ENCODE results near the gene C1QTNF8. TPM values are rescaled to one million over a fixed set of nuclear protein-coding genes. Genes with fewer than 3 reads are reported as not detected.
A peak's percentile ranks its signal among the peaks of the same experiment; 100 is the strongest.

C1QTNF8 gene, protein sequence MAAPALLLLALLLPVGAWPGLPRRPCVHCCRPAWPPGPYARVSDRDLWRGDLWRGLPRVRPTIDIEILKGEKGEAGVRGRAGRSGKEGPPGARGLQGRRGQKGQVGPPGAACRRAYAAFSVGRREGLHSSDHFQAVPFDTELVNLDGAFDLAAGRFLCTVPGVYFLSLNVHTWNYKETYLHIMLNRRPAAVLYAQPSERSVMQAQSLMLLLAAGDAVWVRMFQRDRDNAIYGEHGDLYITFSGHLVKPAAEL
- total RNA-seq: not detected in 2 replicates

DNA sequence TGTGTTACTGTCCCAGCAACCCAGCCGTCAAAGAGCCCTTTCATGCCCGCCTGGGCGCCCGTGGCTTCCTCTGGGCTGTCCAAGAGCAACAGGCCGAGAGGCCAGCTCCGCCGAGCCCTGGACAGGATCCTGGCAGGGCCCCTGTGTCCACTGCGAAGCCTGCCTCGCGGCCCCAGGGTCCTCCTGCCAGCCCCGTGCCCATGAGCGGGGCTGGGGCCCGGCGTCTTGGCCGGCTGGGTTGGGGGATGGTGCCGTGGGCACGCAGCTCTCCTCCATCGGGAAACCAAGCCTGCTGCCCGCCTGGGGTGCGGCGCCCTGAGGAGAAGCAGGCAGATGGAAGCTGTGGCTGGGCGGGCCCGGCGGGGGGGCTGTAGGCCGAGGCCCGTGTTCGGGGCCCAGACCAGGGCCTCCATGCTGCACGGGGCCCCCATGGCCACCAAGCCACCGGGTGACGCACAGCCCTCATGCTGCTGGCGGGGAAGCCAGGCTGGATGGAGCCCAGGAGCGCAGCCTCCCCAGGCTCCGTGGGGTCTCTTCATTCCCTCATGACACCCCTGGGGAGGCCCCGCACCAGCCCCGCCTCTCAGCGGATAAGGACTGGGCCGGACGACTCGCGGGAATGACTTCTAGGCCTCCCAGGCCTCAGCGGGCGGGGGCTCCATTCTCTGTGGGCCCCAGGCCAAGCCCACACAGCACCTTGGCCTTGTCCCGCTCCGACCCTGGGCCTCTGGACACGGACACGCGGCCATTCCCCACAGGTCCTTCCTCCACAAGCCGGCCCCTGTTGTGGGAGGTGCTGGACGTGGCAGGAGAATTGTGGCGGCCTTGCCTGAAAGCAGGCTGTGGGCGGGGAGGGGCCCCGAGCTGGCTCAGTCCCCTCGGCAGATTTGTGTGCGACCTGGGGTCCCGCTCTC, at the start of gene C1QTNF8:
Gene C1QTNF8, minus strand, starts transcription at position 76 of the 914 bp plus-strand sequence. CDS start 1,322 bp downstream, outside the sequence.
- peak in 1 of 2 donors; percentile 46 for DNase-seq (ENCODE audit: low read depth in 2 of 2)

DNA sequence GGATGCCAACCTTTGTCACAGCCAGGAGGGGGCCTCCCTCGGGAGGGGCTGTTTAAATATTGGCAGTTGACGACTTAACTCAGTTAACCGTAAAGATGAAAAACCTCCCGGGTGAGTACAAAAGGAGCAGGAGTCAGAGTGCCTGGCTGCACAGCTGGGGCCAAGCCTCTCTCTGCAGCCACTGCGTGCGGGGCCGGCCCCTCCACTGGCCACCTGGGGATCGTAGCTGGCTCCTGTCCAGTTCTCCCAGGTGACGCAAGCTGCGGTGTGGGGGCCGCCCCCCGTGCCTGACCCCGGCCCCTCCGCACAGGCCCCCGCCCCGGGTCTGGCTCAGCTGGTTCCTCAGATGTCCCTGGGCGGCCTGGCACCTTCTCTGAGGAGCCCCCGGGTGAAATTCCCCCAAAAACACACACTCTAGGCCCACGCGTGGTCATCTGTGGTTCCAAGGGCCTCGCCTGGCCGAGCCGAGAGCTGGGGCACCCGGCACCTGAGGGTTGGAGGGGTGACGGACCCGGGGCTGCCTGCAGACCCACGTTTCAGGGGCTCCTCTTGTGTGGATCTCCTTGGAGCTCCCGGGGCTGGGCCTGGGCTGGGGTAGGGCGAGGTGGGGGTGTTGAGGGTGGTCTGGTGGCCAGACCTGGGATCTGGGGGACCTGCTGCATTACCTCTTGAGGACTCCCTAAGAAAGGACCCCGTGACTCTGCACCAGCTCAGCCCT, 49.5 kb upstream of the C1QTNF8 start:
- DNase-seq (ENCODE audit: low read depth in 2 of 2): no peak

DNA sequence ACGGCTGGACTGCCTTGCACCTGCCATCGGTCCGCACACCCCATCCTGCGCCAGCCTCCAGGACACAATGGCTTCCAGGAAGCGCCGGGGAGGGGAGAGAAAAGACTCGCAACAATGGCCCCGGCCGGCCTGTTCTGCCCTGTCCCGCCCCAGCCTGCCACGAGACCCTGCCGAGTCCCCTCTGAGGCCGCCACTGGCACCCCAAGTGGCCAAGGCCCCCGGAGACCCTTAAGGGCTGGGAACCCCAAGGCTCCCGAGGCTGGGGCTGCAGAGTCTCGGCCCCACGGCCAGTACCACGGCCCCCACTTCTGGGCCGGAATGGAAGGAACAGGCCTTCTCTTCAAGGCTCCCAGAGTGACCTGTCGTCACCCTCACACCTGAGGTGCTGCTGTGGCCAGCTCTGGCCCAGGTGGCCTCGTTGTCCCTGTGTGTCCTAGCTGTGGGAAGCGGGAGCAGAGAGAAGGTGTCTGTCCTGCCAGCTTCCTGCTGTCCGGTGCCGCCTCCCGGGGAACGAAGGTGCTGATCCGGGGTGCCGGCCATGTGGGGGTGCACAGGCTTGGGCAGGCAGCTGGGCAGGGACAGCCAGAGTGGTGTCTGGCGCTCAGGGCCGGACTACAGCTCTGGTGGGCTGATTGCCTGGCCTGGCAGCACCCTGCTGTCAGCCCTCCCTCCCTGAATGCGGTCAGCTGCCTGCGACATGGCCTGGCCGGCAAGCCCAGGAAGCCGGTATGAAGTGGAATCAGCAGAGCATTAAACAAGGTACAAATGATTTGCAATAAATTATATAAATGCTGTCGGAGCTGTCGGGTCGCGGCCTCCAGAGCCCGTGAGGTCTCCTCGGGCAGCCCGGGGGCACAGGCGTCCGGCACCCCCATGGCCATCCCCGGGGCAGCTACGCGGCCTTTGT, 48.7 kb upstream of the C1QTNF8 start:
- no peak for DNase-seq (ENCODE audit: low read depth in 2 of 2)

DNA sequence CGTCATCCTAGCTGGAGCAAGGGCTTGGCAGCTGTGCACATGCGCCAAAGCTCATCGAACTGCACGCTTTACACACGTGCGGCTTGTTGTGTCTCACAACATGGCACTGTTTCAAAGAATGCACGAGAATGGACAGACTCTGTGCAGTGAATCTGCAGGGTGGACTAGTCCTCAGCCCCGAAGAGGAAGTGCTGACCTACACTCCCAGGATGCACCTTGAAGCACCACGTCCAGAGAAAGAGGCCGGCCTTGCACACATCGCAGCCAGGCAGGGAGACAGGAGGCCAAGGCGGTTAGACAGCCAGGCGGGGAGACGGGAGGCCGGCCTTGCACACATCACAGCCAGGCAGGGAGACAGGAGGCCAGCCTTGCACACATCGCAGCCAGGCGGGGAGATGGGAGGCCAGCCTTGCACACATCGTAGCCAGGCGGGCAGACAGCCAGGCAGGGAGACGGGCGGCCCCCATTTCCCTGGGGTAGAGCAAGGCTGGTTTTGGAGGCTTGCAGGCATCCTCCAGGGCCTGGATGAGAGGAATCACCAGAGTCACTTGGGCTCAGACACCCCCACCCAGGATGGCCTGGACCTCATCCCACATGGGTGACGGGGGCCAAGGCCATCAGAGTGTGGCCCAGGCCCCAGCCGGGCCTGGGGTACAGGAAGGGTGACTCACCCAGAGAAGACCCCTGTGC, 47.9 kb upstream of the C1QTNF8 start:
- no peak for DNase-seq (ENCODE audit: low read depth in 2 of 2)

DNA sequence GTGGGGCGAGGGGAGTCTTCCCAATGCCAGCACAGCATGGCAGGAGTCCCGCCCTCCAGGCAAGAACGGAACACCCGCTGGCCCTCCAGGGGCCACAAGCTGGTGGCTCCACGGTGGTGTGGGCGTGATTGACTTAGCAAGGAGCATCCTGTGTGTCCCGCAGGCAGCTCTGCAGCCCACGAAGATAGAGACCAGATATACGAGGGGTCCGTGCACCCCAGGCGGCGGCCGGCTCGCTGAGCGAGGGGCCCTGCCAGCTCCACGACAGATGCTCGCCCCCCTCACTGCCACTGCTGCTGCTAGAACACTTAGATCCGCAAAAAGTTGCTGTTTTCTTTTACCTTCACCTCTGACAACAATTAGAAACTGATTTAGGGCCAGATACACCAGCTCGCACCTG, 46.9 kb upstream of the C1QTNF8 start:
- no peak for DNase-seq (ENCODE audit: low read depth in 2 of 2)

DNA sequence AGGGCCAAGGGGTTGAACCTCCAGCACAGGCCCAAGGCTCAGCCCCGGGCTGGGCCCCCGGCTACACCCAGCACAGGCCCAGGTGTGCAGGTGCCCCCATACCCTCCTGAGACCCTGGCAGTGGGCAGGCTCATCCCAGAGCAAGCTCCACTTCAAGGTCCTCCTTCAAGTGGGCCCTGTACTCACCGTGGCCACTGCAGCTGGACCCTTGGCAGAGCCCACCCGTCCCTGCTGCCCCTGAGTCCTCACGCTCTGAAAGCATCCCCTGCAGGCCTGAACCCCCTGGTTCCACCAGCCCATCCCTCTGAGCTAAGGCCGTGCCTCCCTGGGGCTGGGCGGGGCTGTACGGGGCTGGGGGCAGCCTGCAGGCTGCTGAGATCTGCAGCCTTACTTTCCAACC, 45.7 kb upstream of the C1QTNF8 start:
- DNase-seq (ENCODE audit: low read depth in 2 of 2): no peak

DNA sequence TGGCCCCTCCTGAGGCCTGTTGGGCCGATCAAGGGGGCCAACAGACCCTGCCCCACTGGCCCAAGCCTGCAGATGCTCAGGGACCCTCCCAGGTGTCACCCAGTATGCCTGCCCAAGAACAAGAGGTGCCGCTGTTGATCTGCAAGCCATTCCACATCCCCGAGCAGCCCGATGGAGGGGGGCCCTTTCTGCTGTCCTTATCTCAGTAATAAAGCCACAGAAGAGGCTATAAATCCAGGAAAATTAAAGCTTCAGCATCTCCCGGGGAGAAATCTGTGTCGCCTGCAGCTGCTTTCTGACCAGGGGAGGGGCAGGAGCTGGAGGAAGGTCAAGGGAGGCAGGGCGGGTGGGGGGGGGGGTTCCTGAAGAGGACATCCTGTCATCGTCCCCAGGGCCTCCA, 45.1 kb upstream of the C1QTNF8 start:
- DNase-seq (ENCODE audit: low read depth in 2 of 2): no peak

DNA sequence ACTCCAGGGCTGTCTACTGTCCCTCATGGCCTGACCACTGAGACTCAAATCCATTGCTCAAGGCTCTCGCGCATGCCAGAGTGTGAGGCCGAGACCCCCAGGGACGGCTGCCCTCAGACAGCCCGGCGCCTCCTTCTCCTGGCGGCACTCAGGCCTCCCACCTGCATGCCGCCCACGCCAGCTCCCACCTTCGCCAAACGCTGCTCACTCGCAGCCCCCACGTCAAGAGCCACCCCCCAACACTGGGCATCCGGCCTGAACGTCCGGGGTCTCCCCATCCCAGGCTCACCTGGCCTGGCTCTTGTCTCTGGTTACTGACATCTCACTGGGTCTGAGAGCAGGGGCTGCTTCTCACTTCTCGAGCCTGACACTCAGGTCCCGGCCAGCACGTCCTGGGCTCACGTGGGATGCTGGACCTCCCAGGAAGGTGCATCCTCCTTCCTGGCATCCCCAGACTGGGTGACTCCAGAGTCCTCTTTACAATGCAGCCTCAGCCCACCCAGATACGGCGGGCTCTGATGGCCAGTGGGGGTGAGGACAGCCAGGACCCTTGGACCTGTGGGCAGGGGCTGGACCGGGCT, 44.6 kb upstream of the C1QTNF8 start:
- no peak for DNase-seq (ENCODE audit: low read depth in 2 of 2)

DNA sequence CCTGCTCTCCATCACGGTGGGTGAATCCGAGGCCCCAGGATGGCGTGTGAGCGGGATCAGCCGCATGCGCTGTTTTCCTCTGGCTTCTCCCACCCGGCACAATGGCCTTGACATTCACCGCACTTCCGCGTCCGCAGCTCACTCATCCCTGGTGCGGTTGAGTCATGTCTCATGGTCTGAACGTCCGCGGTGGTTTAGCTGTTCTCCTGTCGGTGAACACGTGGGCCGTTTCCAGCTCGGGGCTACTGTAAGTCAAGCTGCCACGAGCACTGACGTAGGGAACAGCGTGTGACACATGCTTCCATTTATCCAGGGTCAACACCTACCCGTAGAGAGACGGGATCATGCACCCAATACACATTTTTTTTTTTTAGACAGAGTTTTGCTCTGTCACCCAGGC, 41.6 kb upstream of the C1QTNF8 start:
- DNase-seq (ENCODE audit: low read depth in 2 of 2): no peak

DNA sequence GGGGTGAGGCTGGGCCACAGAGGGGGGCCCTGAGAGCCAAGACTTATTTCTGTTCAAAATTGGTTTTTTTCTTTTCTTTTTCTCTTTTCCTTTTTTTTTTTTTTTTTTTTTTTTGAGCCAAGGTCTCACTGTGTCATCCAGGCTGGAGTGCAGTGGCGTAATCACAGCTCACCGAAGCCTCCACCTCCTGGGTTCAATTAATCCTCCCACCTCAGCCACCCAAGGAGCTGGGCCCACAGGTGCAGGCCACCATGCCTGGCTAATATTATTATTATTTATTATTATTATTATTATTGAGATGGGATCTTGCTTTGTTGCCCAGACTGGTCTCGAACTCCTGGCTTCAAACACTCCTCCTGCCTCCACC, 39.4 kb upstream of the C1QTNF8 start:
- no peak for DNase-seq (ENCODE audit: low read depth in 2 of 2)

DNA sequence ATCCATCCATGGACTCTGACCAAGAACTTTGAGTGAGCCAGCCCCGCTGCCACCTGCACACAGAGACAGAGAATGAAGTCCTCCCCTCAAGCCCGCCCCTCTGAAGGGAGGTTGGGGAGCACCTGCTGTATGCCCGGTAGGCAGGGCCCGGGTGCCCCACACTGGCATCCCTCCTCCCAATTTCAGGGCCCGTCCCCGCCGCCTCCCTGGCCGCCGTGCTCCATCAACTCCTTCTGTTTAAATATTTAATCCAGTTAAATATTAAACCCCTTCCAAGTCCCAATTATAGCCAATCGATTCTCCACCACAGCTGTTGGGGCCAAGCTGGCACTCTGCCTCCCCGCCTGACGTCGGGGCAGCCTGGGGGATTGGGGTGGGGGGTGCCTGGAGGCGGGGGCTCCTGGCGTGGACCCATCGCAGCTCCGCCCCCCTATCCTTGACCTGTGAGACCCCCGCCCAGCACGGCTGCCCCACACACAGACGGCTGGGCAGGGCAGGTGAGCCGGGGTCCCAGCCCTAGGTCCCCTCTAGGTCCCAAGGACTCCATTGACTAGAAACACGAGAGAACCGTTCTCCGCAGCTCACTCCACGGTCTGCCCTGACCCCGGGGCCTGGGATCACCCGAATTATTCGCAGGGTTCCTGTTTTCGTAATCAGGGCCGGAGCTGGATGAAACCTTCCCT, 38.9 kb upstream of the C1QTNF8 start:
- DNase-seq (ENCODE audit: low read depth in 2 of 2): no peak

DNA sequence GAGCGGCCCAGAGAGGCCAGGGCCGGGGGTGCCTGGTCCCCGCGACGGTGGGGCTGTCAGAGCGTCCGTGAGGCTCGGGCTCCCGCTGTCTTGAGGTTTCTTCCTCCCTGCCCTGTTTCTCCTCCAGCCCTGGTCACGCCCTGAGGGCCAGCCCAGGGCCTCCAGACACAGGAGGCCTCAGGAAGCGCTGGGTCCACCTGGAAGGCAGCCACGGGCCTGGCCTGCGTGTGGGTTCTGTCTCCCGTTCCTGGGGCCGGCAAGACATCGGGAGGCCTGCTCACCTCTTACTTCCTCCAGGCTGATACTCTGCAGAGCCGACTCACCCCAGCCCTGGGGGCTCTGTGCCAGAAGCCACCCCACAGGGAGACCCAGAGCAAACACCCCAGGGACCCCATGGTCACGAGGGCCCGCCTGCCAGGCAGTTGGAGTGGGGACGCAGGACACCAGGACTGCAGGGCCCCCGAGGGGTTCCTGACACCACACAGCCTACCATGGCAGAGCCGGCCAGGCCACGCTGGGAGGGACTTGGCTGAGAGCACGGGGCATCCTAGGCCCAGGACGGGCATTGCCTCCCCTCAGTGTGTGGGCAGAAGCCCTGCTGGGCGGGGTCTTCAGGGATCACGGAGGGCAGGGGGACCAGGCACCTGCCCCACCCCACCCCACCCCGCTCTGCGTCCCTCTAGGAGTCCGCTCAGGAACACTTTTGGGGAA, 37.9 kb upstream of the C1QTNF8 start:
- no peak for DNase-seq (ENCODE audit: low read depth in 2 of 2)

DNA sequence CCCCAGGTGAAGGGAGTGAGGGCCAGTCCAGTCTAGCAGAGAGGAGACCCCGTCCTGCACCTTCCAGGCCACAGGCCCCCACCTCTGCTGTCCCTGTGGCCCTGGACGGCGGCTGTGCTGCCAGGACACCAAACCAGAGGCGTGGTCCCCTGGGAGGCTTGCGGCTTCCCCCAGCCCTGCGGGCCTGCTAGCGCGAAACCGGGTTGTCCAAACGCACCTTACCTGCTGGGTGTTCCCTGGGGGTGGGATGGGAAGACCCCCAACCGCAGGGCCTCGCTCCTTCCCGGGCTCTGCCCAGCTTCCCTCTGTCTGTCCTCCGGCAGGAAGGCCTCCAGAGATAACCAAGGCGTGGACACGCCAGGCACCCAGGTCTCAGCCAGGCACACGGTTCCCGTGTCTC, 37.2 kb upstream of the C1QTNF8 start:
- DNase-seq (ENCODE audit: low read depth in 2 of 2): no peak

DNA sequence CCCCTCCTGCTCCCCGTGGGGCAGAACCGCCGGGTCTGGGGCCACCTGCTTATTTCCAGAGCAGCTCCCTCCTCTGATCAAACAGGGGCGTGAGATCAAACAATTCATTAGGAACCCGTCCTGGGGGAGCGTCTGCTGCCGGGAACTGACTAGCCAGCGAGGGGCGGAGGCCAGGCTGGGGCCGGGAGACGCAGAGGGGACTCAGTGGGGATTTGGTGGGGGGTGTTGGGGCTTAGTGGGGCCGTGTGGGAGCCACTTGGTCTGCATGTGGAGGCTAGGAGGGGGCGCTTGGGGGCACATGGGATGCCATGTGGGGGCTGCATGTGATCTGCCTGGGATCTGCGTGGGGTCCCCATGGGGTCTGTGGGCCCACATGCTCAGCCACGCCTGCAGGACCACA, 36.4 kb upstream of the C1QTNF8 start:
- DNase-seq (ENCODE audit: low read depth in 2 of 2): no peak

DNA sequence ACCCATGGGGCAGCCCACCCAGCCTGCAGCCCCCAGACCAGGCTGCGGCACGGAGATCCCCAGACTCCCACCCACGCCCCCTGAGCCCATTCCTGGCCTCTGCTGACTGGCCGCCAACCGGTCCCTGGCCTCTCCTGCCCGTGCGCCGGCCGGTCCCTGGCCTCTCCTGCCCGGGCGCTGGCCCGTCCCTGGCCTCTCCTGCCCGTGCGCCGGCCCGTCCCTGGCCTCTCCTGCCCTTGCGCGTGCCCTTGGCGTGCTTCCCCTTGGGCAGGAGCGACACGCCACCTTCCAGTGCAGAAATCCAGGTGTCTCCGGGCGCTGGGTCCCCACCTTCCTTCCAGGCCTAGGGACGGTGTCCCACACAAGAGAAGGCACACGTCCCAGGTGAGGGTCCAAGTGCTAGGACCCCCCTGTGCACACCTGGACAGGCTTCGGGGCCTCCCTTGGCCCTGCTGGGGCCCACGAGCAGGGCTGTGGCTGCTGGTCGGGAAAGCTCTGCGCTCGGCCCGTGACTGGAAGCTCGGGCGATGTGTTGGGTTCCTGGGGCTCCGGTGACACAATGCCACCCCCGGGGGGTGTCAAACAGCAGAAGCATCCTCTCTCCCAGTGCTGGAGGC, 35.4 kb upstream of the C1QTNF8 start:
- no peak for DNase-seq (ENCODE audit: low read depth in 2 of 2)

DNA sequence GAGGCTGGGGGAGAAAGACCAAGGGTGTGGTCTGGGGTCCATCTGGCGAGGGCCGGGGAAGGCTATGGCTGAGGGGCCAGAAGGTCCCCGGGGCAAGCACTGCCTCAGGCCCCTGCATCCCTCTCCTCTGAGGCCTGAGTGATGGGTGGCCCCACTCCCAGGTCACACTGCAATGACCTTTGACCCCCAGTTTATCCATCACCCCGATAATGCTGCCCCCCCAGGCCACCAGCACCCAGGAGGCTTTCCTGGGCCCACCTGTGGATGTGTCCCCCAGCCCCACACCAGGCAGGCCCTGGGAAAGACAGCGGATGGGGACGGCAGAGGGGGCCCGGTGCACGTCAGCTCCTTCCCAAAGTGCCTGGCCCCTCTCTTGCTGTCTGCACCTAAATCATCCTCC, 34.3 kb upstream of the C1QTNF8 start:
- no peak for DNase-seq (ENCODE audit: low read depth in 2 of 2)

DNA sequence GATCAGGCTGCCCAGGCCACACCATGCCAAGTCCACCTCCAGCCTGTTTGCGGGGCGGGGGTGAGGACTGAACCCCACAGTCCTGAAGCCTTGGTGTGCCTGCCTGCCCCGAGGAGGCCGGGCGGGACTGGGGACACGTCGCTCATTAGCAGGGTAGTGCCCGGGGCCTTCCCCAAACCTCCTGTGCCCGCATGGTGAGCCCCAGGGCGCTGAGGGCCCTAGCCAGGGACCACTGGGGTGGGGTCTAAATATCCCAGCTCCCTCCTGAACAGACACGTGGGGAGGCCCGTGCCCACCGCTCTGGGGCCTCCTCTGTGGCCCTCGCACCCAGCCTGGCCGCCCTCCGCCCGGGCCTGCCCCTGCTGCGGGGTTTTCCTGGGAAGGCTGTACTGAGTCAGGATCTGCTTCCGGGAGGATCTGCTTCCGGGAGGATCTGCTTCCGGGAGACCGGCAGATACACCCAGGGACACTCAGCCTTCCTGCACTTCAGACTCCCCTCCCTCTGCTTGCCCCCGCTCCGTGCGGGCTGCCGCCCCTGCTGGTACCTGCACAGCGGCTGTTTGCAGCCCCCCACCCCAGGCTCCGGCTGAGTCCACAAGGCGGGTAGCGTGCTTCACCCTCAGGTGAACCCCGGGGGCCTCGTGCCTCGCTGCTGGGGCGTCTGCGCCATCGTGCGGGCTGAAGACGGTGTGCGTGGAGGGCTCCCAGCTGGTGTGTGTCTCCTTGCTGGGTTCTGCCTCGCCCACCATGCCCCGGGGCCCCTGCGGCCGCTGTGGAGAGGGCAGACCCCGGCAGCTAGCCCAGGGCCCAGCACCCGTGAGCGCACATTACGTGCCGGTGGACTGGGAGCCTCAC, 33.3 kb upstream of the C1QTNF8 start:
- no peak for DNase-seq (ENCODE audit: low read depth in 2 of 2)
